Fibroblast of gingiva (primary cell): Measurements from ENCODE around the gene UBE2H.
"Not testable (repeated sequence)": the region's sequence is repeated elsewhere in the genome, so short reads cannot be mapped to it uniquely, and the experiment has no call there.

Experiments used
- DNase-seq: peaks from one replicate; pipeline ENCODE4 v3.0.0-alpha.2; 2011; ENCODE audit warnings: low read depth

UBE2H gene

GRCh38 chr7:129843978-129844840 lies 108.6 kb downstream of the UBE2H start:
- DNase-seq = no peak

GRCh38 chr7:129843365-129843898 lies 109.3 kb downstream of the UBE2H start:
- DNase-seq = no peak

- DNase-seq = no peak
These were observed 111.3 kb downstream of the UBE2H start for GRCh38 chr7:129841465-129841864.

GRCh38 chr7:129840757-129841156 lies 112.0 kb downstream of the UBE2H start:
- DNase-seq = peak; percentile 66

GRCh38 chr7:129836983-129837382 lies 115.8 kb downstream of the UBE2H start:
- no peak for DNase-seq

GRCh38 chr7:129835569-129835968 lies 117.2 kb downstream of the UBE2H start:
- DNase-seq = no peak

- DNase-seq = not testable (repeated sequence)
These were observed 119.4 kb downstream of the UBE2H start for GRCh38 chr7:129833353-129833752.

GRCh38 chr7:129832701-129833227 lies 120.0 kb downstream of the UBE2H start:
- DNase-seq = no peak

GRCh38 chr7:129832282-129832681 lies 120.5 kb downstream of the UBE2H start:
- no peak for DNase-seq

- DNase-seq = peak; percentile 92
These were observed 121.2 kb downstream of the UBE2H start for GRCh38 chr7:129831424-129832058.

GRCh38 chr7:129830949-129831348 lies 121.8 kb downstream of the UBE2H start:
- DNase-seq = no peak

- DNase-seq = peak; percentile 79
These were observed 122.8 kb downstream of the UBE2H start for GRCh38 chr7:129829737-129830631.

- DNase-seq = no peak
These were observed 123.6 kb downstream of the UBE2H start for GRCh38 chr7:129828989-129829736.

- DNase-seq = no peak
These were observed 124.5 kb downstream of the UBE2H start for GRCh38 chr7:129828078-129828762.

GRCh38 chr7:129827467-129827990 lies 125.2 kb downstream of the UBE2H start:
- no peak for DNase-seq

- DNase-seq = not testable (repeated sequence)
These were observed 125.9 kb downstream of the UBE2H start for GRCh38 chr7:129826895-129827294.

GRCh38 chr7:129825209-129825970 lies 127.4 kb downstream of the UBE2H start:
- DNase-seq = peak; percentile 65

- no peak for DNase-seq
These were observed 128.2 kb downstream of the UBE2H start for GRCh38 chr7:129824291-129825208.
